OCI-LY1 (cell line): ENCODE results near the gene ADAM33.

ENCODE experiments used
- H2AFZ ChIP-seq: fragments of 200-600 bp; sonication (generic), shearing (Covaris generic); 2 replicates; pipeline ENCODE4 v1.6.0; 2014; ENCODE audit warnings: antibody characterized with exemption, mild to moderate bottlenecking, low read length
- H3F3A ChIP-seq: fragments of 200-600 bp; sonication (generic), shearing (Covaris generic); 2 replicates; pipeline ENCODE4 v1.6.0; 2014; ENCODE audit warnings: mild to moderate bottlenecking, antibody characterized with exemption, low read length, moderate library complexity; ENCODE audit not compliant: insufficient read depth
- H3K27ac ChIP-seq: fragments of 200-600 bp; sonication (generic); 2 replicates; pipeline ENCODE4 v1.5.1; 2014; ENCODE audit warnings: low read length, mixed run types, mild to moderate bottlenecking, low read depth; ENCODE audit not compliant: poor library complexity, severe bottlenecking
- H3K27me3 ChIP-seq: fragments of 200-600 bp; sonication (generic); 2 replicates; pipeline ENCODE4 v1.6.0; 2014; ENCODE audit warnings: antibody characterized with exemption, mild to moderate bottlenecking, low read length, moderate library complexity; ENCODE audit not compliant: insufficient read depth
- H3K36me3 ChIP-seq: fragments of 200-600 bp; sonication (generic); 2 replicates; pipeline ENCODE4 v1.6.1; 2014; ENCODE audit warnings: mild to moderate bottlenecking, antibody characterized with exemption, low read length, moderate library complexity, mixed read lengths; ENCODE audit not compliant: insufficient read depth
- H3K4me1 ChIP-seq: fragments of 200-600 bp; sonication (generic); 2 replicates; pipeline ENCODE4 v1.5.1; 2014; ENCODE audit warnings: mild to moderate bottlenecking, low read length, moderate library complexity; ENCODE audit not compliant: insufficient read depth, severe bottlenecking
- H3K4me2 ChIP-seq: fragments of 200-600 bp; sonication (generic), shearing (Covaris generic); 2 replicates; pipeline ENCODE4 v1.6.1; 2014; ENCODE audit warnings: low read length
- H3K4me3 ChIP-seq: fragments of 200-600 bp; sonication (generic); 2 replicates; pipeline ENCODE4 v1.5.1; 2014; ENCODE audit warnings: low read length, low read depth, mild to moderate bottlenecking, mixed read lengths; ENCODE audit not compliant: poor library complexity, severe bottlenecking
- H3K79me2 ChIP-seq: fragments of 200-600 bp; shearing (Covaris generic); 2 replicates; pipeline ENCODE4 v1.6.1; 2016; ENCODE audit warnings: mixed run types, low read length, mixed read lengths; ENCODE audit not compliant: insufficient read depth
- H3K9ac ChIP-seq: fragments of 200-600 bp; sonication (generic), shearing (Covaris generic); 2 replicates; pipeline ENCODE4 v1.6.1; 2014; ENCODE audit warnings: mild to moderate bottlenecking, low read length, mixed read lengths
- H3K9me2 ChIP-seq: fragments of 200-600 bp; sonication (generic), shearing (Covaris generic); 2 replicates; pipeline ENCODE4 v1.6.1; 2014; ENCODE audit warnings: low read depth, mild to moderate bottlenecking, low read length, mixed read lengths
- H3K9me3 ChIP-seq: fragments of 200-600 bp; shearing (Covaris generic); 2 replicates; pipeline ENCODE4 v1.6.1; 2014; ENCODE audit warnings: low read length, mixed read lengths
- H4K20me1 ChIP-seq: fragments of 200-600 bp; sonication (generic), shearing (Covaris generic); 2 replicates; pipeline ENCODE4 v1.6.0; 2016; ENCODE audit warnings: mild to moderate bottlenecking, low read length; ENCODE audit not compliant: insufficient read depth
- EZH2 ChIP-seq: fragments of 200-600 bp; sonication (generic), shearing (Covaris generic); IDR thresholded peaks from 2 replicates; pipeline ENCODE4 v1.8.0; 2017; ENCODE audit warnings: borderline replicate concordance, mixed run types, mild to moderate bottlenecking, antibody characterized with exemption, low read length, moderate library complexity, mixed read lengths
- TF ChIP-seq, protein P1 (sequence below): fragments of 200-600 bp; sonication (generic), shearing (Covaris generic); IDR thresholded peaks from 2 replicates; pipeline ENCODE4 v1.5.1; 2017; ENCODE audit warnings: mild to moderate bottlenecking, antibody characterized with exemption, low read length, moderate library complexity, mixed read lengths

ADAM33 gene, protein sequence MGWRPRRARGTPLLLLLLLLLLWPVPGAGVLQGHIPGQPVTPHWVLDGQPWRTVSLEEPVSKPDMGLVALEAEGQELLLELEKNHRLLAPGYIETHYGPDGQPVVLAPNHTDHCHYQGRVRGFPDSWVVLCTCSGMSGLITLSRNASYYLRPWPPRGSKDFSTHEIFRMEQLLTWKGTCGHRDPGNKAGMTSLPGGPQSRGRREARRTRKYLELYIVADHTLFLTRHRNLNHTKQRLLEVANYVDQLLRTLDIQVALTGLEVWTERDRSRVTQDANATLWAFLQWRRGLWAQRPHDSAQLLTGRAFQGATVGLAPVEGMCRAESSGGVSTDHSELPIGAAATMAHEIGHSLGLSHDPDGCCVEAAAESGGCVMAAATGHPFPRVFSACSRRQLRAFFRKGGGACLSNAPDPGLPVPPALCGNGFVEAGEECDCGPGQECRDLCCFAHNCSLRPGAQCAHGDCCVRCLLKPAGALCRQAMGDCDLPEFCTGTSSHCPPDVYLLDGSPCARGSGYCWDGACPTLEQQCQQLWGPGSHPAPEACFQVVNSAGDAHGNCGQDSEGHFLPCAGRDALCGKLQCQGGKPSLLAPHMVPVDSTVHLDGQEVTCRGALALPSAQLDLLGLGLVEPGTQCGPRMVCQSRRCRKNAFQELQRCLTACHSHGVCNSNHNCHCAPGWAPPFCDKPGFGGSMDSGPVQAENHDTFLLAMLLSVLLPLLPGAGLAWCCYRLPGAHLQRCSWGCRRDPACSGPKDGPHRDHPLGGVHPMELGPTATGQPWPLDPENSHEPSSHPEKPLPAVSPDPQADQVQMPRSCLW

DNA sequence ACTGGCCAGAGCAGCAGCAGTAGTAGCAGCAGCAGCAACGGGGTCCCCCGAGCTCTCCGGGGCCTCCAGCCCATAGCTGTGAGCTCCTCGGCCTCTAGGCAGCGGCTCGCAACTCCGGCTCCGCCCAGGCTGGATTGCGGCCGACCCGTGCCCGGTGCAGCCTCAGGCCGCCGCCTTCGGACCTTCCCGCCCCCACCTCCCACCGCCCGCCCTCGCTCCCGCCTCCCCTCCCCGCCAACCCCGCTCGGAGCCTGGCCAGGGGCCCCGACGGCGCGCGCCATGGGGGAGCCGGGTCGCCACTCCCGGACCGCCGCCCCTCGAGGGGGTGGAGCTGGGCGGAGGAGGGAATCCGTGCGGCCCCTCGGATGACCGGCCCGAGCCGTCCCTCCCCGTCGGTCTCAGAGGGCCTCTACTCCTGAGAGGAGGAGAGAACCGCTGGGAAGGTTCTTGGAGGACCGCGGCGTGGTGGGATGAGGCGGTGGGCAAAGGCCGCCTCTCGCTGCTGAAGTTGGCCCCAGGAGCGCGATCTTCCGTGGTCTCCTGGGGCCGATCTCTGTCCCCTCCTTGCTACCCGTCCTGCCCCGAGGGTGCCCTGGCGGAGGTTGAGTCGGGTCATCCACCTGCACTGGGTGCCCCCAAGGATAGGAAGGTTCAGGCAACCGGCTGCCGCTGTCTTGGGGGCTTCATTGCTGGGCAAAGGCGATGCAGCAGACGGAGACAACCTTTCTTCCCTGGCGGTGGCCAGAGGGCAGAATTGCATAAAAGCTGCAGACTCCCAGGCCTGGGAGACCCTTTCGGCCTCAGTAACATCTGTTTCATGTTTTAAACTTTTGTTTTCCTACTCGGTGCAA lies at the start of gene ADAM33:
Gene ADAM33, minus strand, starts transcription at position 80 of the 851 bp plus-strand sequence. Its CDS starts 6 bp downstream, at position 74.
- no peaks in the 10 kb centered on the region for H3K9me2 ChIP-seq
- H3K27me3 ChIP-seq, result peaks cover 6% of the 10 kb centered on the region; the same call in 1 of the 2 replicates
- H3K9ac ChIP-seq, result no peak within 1 kb of the TSS
- no peak within 1 kb of the TSS for H3K4me2 ChIP-seq
- no peaks in the 10 kb centered on the region for H3F3A ChIP-seq
- H3K79me2 ChIP-seq, result no peaks in the 10 kb centered on the region
- no peaks in the 10 kb centered on the region for H3K4me1 ChIP-seq
- TF ChIP-seq, protein P1, sequence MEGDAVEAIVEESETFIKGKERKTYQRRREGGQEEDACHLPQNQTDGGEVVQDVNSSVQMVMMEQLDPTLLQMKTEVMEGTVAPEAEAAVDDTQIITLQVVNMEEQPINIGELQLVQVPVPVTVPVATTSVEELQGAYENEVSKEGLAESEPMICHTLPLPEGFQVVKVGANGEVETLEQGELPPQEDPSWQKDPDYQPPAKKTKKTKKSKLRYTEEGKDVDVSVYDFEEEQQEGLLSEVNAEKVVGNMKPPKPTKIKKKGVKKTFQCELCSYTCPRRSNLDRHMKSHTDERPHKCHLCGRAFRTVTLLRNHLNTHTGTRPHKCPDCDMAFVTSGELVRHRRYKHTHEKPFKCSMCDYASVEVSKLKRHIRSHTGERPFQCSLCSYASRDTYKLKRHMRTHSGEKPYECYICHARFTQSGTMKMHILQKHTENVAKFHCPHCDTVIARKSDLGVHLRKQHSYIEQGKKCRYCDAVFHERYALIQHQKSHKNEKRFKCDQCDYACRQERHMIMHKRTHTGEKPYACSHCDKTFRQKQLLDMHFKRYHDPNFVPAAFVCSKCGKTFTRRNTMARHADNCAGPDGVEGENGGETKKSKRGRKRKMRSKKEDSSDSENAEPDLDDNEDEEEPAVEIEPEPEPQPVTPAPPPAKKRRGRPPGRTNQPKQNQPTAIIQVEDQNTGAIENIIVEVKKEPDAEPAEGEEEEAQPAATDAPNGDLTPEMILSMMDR, result no peak
- TF ChIP-seq EZH2, result no peak
- no peaks in the 10 kb centered on the region for H4K20me1 ChIP-seq
- H3K36me3 ChIP-seq, result no peaks in the 10 kb centered on the region
- H3K4me3 ChIP-seq, result no peak within 1 kb of the TSS
- no peak within 1 kb of the TSS for H2AFZ ChIP-seq
- H3K27ac ChIP-seq, result no peak within 1 kb of the TSS
- no peaks in the 10 kb centered on the region for H3K9me3 ChIP-seq

DNA sequence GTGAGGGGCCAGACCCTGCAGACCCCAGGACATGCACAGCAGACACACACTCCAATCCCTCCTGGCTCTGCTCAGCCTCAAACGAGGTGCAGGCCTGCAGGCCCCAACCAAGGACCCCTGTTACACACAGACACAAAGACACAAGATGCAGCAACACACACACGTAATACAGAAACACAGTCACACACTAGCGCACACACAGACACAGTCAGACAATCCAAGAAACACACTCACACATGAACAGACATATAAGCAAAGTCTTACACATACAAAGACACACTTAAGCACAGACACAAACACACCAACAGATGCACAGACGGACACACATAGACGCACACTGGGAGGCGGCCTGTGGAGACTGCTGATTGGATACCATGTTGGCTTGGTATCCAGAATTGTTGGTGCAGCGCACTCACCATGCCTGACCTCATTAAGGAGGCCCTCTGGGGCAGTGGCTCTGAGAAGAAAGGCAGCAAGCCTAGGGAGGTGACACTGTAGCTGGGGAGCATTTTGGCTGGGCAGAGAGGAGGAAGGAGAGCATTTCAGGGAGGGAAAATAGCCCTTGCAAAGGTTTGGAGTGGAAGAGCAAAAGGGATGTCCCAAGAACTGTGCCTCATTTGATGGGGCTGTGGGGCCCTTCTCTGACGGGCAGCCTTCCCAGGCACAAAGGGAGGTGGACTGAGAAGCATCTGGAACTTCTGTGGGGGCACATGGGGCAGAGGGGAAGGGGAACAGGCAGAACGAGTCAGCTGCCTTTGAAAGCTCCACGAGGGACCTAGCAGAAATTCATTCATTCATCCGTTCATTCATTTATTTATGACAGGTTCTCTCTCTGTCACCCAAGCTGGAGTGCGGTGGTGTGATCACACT lies 49.2 kb upstream of the ADAM33 start:
- H3K36me3 ChIP-seq, result no peaks in the 10 kb centered on the region
- no peak overlapping the region for H3K9ac ChIP-seq
- no peak overlapping the region for H3K4me3 ChIP-seq
- no peaks in the 10 kb centered on the region for H3K79me2 ChIP-seq
- no peaks in the 10 kb centered on the region for H3K9me3 ChIP-seq
- no peaks in the 10 kb centered on the region for H3F3A ChIP-seq
- H3K9me2 ChIP-seq, result no peaks in the 10 kb centered on the region
- H3K27ac ChIP-seq, result no peak overlapping the region
- no peaks in the 10 kb centered on the region for H4K20me1 ChIP-seq
- TF ChIP-seq, protein P1, result no peak
- no peak for TF ChIP-seq EZH2
- H3K4me2 ChIP-seq, result no peak overlapping the region
- H3K4me1 ChIP-seq, result no peaks in the 10 kb centered on the region
- H2AFZ ChIP-seq, result no peak overlapping the region
- H3K27me3 ChIP-seq, result peaks cover 6% of the 10 kb centered on the region
